ENCODE results near the gene HCRT.

- TF ChIP-seq ZNF274 (IDR thresholded peaks at IDR 0.05; ENCODE audit: low read depth, low read length) = no peak
- no peak for TF ChIP-seq SUZ12 (IDR thresholded peaks at IDR 0.05; ENCODE audit: extremely low read depth, insufficient read depth, insufficient read length)
- TF ChIP-seq YY1 (IDR thresholded peaks at IDR 0.05; ENCODE audit: insufficient read depth, insufficient read length) = no peak
These were observed 39.4 kb upstream of the HCRT start for GRCh38 chr17:42224651-42225050.

All from NT2/D1 (cell line).